Measurements from ENCODE around the gene NFIC.

NFIC gene

GRCh38 chr19:3365836-3366752 is at the start of gene NFIC:
TSS of gene NFIC (plus strand) at chr19:3366583. CDS start at chr19:3366637, 54 bp downstream.
- in situ Hi-C loops (cut with MboI; ENCODE audit: low sequenced_read_pairs), result no loop called here

- in situ Hi-C loops (cut with MboI; ENCODE audit: low sequenced_read_pairs), result no loop called here
Measured at GRCh38 chr19:3316659-3317207, 49.6 kb upstream of the NFIC start.

- in situ Hi-C loops (cut with MboI; ENCODE audit: low sequenced_read_pairs), result no loop called here
Measured at GRCh38 chr19:3319643-3320353, 46.6 kb upstream of the NFIC start.

- in situ Hi-C loops (cut with MboI; ENCODE audit: low sequenced_read_pairs), result no loop called here
Measured at GRCh38 chr19:3320354-3320670, 46.1 kb upstream of the NFIC start.

GRCh38 chr19:3320853-3321252 is 45.5 kb upstream of the NFIC start:
- in situ Hi-C loops (cut with MboI; ENCODE audit: low sequenced_read_pairs), result no loop called here

GRCh38 chr19:3321696-3322095 is 44.7 kb upstream of the NFIC start:
- in situ Hi-C loops (cut with MboI; ENCODE audit: low sequenced_read_pairs), result no loop called here

- in situ Hi-C loops (cut with MboI; ENCODE audit: low sequenced_read_pairs), result no loop called here
Measured at GRCh38 chr19:3322199-3322978, 44.0 kb upstream of the NFIC start.

- in situ Hi-C loops (cut with MboI; ENCODE audit: low sequenced_read_pairs), result no loop called here
Measured at GRCh38 chr19:3323026-3323425, 43.4 kb upstream of the NFIC start.

- in situ Hi-C loops (cut with MboI; ENCODE audit: low sequenced_read_pairs), result no loop called here
Measured at GRCh38 chr19:3323658-3324057, 42.7 kb upstream of the NFIC start.

GRCh38 chr19:3324405-3324856 is 42.0 kb upstream of the NFIC start:
- in situ Hi-C loops (cut with MboI; ENCODE audit: low sequenced_read_pairs), result no loop called here

GRCh38 chr19:3325451-3325850 is 40.9 kb upstream of the NFIC start:
- in situ Hi-C loops (cut with MboI; ENCODE audit: low sequenced_read_pairs), result loop anchor here (5.0 to 25.0 kb wide), 2 partner anchors 112 to 157 kb away; partner anchors contain the start of genes SMIM24 and SMIM44

- in situ Hi-C loops (cut with MboI; ENCODE audit: low sequenced_read_pairs), result loop anchor here (5.0 to 25.0 kb wide), 2 partner anchors 109 to 154 kb away; partner anchors contain the start of genes SMIM24 and SMIM44
Measured at GRCh38 chr19:3328743-3329142, 37.6 kb upstream of the NFIC start.

GRCh38 chr19:3330047-3330446 is 36.3 kb upstream of the NFIC start:
- in situ Hi-C loops (cut with MboI; ENCODE audit: low sequenced_read_pairs), result loop anchor here (25.0 kb wide), 1 partner anchor 107 kb away; no protein-coding TSS in a partner anchor

- in situ Hi-C loops (cut with MboI; ENCODE audit: low sequenced_read_pairs), result loop anchor here (25.0 kb wide), 1 partner anchor 105 kb away; no protein-coding TSS in a partner anchor
Measured at GRCh38 chr19:3332232-3332631, 34.2 kb upstream of the NFIC start.

GRCh38 chr19:3333020-3333583 is 33.3 kb upstream of the NFIC start:
- in situ Hi-C loops (cut with MboI; ENCODE audit: low sequenced_read_pairs), result loop anchor here (25.0 kb wide), 1 partner anchor 104 kb away; no protein-coding TSS in a partner anchor

GRCh38 chr19:3333662-3334061 is 32.7 kb upstream of the NFIC start:
- in situ Hi-C loops (cut with MboI; ENCODE audit: low sequenced_read_pairs), result loop anchor here (25.0 kb wide), 1 partner anchor 104 kb away; no protein-coding TSS in a partner anchor

GRCh38 chr19:3334749-3335430 is 31.5 kb upstream of the NFIC start:
- in situ Hi-C loops (cut with MboI; ENCODE audit: low sequenced_read_pairs), result loop anchor here (25.0 kb wide), 1 partner anchor 102 kb away; no protein-coding TSS in a partner anchor

- in situ Hi-C loops (cut with MboI; ENCODE audit: low sequenced_read_pairs), result loop anchor here (25.0 kb wide), 1 partner anchor 102 kb away; no protein-coding TSS in a partner anchor
Measured at GRCh38 chr19:3335431-3336350, 30.7 kb upstream of the NFIC start.
